Calu3 (cell line): ENCODE results near the gene MEF2A. TPM values are rescaled to one million over a fixed set of nuclear protein-coding genes. Genes with fewer than 3 reads are reported as not detected.

ENCODE experiments used
- BruUV-seq: library from RNA; stranded (reverse); fragments of 400-500 nt; replicated peaks from 2 replicates; lab custom pipeline; 2021; lab: Mats Ljungman, UMichigan
- CTCF ChIA-PET: fragments of 300-600 bp; sonication (Branson Sonifier 250); formaldehyde crosslinking; loops from one replicate; lab custom pipeline; 2022; ENCODE audit warnings: antibody characterized with exemption; lab: Charles Lee
- DNase-seq: peaks from one replicate; pipeline ENCODE4 v3.0.0; 2022
- H3K27ac Mint-ChIP-seq: one replicate; pipeline ENCODE4 v1.8.0; 2022; ENCODE audit warnings: mixed read lengths; ENCODE audit not compliant: unreplicated experiment
- H3K27me3 Mint-ChIP-seq: one replicate; pipeline ENCODE4 v1.8.0; 2022; ENCODE audit warnings: mixed read lengths; ENCODE audit not compliant: unreplicated experiment
- H3K36me3 Mint-ChIP-seq: one replicate; pipeline ENCODE4 v1.8.0; 2022; ENCODE audit warnings: mild to moderate bottlenecking, moderate library complexity, mixed read lengths; ENCODE audit not compliant: insufficient read depth, unreplicated experiment
- H3K4me1 Mint-ChIP-seq: one replicate; pipeline ENCODE4 v1.8.0; 2022; ENCODE audit warnings: mild to moderate bottlenecking, low read depth, mixed read lengths; ENCODE audit not compliant: unreplicated experiment
- H3K4me3 Mint-ChIP-seq: one replicate; pipeline ENCODE4 v1.8.0; 2022; ENCODE audit warnings: mild to moderate bottlenecking, low read depth, moderate library complexity, mixed read lengths; ENCODE audit not compliant: unreplicated experiment
- H3K9me3 Mint-ChIP-seq: one replicate; pipeline ENCODE4 v1.8.0; 2022; ENCODE audit warnings: low read depth, mixed read lengths; ENCODE audit not compliant: unreplicated experiment
- intact Hi-C: fragments of 100-400 bp; cut with micrococcal nuclease; formaldehyde crosslinking; loops from one replicate; pipeline ENCODE4 v1.10.0; 2022; ENCODE audit not compliant: unreplicated experiment
- total RNA-seq: library from RNA; stranded (reverse); gene quantifications from 2 replicates; pipeline ENCODE4 v1.2.3, GENCODE V29; 2022
- TF ChIP-seq, protein P1 (sequence below): fragments of 200-600 bp; IDR thresholded peaks from one replicate; pipeline ENCODE4 v1.8.0; 2022; ENCODE audit warnings: antibody characterized with exemption; ENCODE audit not compliant: unreplicated experiment

The MEF2A gene
- total RNA-seq, 1 experiment from 2014 or later: 33.6 TPM

DNA sequence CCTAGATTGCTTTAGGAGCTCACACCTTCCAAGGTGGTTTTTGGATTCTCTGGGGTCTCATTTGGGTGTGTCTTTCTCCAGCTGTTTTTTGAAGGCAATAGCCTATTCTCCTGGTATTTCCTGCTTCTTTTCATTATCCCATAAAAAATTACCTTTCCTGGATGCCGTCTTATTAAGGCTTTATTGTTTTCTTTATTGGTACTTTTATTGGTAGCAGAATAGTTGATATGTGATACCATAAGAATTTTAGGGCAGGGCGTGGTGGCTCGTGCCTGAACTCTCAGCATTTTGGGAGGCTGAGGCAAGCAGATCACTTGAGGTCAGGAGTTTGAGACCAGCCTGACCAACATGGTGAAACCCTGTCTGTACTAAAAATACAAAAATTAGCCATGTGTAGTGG lies 18.3 kb upstream of the MEF2A start:
- Mint-ChIP-seq H3K36me3 (no peaks in the 10 kb centered on the region), H3K9me3 (no peaks in the 10 kb centered on the region), H3K27ac (no peak overlapping the region), H3K4me3 (no peak overlapping the region), H3K4me1 (no peaks in the 10 kb centered on the region), H3K27me3 (no peaks in the 10 kb centered on the region)
- BruUV-seq: no TSS peak
- CTCF ChIA-PET: no interaction called here
- intact Hi-C loops: no loop called here
- no peak for DNase-seq
- TF ChIP-seq, protein P1, sequence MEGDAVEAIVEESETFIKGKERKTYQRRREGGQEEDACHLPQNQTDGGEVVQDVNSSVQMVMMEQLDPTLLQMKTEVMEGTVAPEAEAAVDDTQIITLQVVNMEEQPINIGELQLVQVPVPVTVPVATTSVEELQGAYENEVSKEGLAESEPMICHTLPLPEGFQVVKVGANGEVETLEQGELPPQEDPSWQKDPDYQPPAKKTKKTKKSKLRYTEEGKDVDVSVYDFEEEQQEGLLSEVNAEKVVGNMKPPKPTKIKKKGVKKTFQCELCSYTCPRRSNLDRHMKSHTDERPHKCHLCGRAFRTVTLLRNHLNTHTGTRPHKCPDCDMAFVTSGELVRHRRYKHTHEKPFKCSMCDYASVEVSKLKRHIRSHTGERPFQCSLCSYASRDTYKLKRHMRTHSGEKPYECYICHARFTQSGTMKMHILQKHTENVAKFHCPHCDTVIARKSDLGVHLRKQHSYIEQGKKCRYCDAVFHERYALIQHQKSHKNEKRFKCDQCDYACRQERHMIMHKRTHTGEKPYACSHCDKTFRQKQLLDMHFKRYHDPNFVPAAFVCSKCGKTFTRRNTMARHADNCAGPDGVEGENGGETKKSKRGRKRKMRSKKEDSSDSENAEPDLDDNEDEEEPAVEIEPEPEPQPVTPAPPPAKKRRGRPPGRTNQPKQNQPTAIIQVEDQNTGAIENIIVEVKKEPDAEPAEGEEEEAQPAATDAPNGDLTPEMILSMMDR: no peak

DNA sequence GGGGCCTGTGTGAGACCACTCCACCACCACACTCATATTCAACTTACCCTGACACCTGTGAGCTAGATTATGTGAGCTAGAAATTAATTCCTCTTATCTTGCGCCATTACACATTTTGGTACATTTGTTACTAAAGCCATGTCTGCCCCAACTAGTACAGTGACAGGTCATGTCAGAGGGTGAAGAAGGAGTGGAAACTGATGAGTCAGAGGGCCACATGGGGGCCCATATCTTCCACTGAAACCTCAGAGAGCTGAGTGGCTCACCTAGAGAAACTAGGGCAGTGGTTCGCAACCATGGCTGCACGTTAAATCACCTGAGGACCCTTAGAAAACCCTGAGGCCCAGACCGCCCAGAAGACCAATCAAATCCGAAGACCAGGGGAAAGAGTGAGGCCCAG lies 15.7 kb upstream of the MEF2A start:
- Mint-ChIP-seq H3K27me3 (no peaks in the 10 kb centered on the region), H3K4me1 (no peaks in the 10 kb centered on the region), H3K9me3 (no peaks in the 10 kb centered on the region), H3K27ac (no peak overlapping the region), H3K36me3 (no peaks in the 10 kb centered on the region), H3K4me3 (no peak overlapping the region)
- TF ChIP-seq, protein P1: no peak
- no peak for DNase-seq
- CTCF ChIA-PET: no interaction called here
- no TSS peak for BruUV-seq
- intact Hi-C loops: no loop called here

DNA sequence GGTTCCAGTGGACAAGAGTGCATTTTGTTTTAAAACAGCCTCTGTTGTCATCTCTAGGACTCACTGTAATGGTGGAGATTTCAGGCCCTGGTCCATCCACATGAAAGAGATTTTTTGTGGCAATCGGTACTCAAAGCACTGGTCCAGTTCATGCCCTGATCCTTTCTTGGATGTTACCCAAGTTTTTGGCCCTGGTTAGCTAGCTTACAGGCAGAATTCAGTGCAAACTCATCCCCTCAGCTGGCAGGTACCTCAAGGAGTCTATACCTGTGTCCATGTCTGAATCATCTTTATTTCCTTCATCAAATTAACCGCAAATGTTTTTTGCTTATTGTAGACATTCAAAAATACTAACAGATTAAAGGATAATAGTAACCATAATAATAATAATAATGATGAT lies 13.7 kb upstream of the MEF2A start:
- Mint-ChIP-seq H3K9me3 (no peaks in the 10 kb centered on the region), H3K27me3 (no peaks in the 10 kb centered on the region), H3K27ac (no peak overlapping the region), H3K4me3 (no peak overlapping the region), H3K36me3 (no peaks in the 10 kb centered on the region), H3K4me1 (no peaks in the 10 kb centered on the region)
- intact Hi-C loops: no loop called here
- TF ChIP-seq, protein P1: no peak
- no TSS peak for BruUV-seq
- CTCF ChIA-PET: no interaction called here
- DNase-seq: no peak

DNA sequence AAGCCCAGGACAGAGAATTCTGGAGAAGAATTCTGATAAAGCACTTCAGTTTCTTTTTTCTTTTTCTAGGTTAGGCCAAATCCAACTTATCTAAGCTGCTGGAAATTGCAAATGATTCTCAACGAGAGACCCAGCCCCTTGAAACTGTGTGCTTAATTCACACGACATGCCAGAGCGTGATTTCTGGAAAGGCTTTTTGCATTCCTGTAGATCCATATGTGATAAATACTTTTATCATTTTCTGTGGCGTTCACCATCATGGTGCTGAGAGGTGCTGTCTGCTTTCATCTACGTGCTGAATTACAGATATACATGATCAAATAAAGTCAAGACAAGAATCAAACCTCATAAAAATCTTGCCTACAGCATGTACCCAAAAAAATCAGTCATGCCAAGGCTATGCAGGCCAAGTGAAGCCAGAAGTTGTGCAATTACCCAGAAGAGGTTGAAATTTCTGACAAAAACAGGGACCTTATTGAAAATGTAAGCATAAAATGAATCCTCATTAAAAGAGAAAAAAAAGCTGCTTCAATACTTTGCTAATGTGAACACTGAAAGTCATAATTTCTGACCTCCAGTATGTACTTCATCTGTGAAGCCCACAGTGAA lies 10.8 kb upstream of the MEF2A start:
- intact Hi-C loops: no loop called here
- DNase-seq: no peak
- Mint-ChIP-seq H3K9me3 (no peaks in the 10 kb centered on the region), H3K27me3 (no peaks in the 10 kb centered on the region), H3K36me3 (no peaks in the 10 kb centered on the region), H3K4me3 (no peak overlapping the region), H3K4me1 (no peaks in the 10 kb centered on the region), H3K27ac (no peak overlapping the region)
- CTCF ChIA-PET: no interaction called here
- TF ChIP-seq, protein P1: no peak
- no TSS peak for BruUV-seq
